Testis (tissue), 3 donors: ENCODE data around the gene NDUFB11. TPM values are rescaled to one million over a fixed set of nuclear protein-coding genes. Genes with fewer than 3 reads are reported as not detected.

Source experiments
- DNase-seq: peaks from one replicate; pipeline ENCODE4 v3.0.0-alpha.2; 2019
- H3K27ac ChIP-seq, 2 donors: fragments of 200-600 bp; sonication (generic); one replicate each; pipeline ENCODE4 v1.5.1; 2019
- H3K27me3 ChIP-seq: fragments of 200-600 bp; sonication (generic); one replicate; pipeline ENCODE4 v1.5.1; 2019
- H3K36me3 ChIP-seq: fragments of 200-600 bp; sonication (generic); one replicate; pipeline ENCODE4 v1.5.1; 2017; ENCODE audit warnings: low read depth; ENCODE audit errors: missing control alignments
- H3K4me1 ChIP-seq: fragments of 200-600 bp; sonication (generic); one replicate; pipeline ENCODE4 v1.5.1; 2019
- H3K4me3 ChIP-seq, 2 donors: fragments of 200-600 bp; sonication (generic); one replicate each; pipeline ENCODE4 v1.5.1; 2017 to 2019
- H3K9me3 ChIP-seq: fragments of 200-600 bp; sonication (generic); one replicate; pipeline ENCODE4 v1.5.1; 2017
- CTCF ChIP-seq, 3 experiments: fragments of 450-650 bp in 2 of 3; fragments of 200-600 bp in 1 of 3; sonication (generic) in 1 of 3; IDR thresholded peaks; one replicate each; pipeline ENCODE4 v1.5.1; 2016 to 2019; ENCODE audit warnings: antibody characterized with exemption in 3 of 3, mild to moderate bottlenecking in 2 of 3, moderate library complexity in 1 of 3
- POLR2A ChIP-seq: fragments of 450-650 bp; IDR thresholded peaks from one replicate; pipeline ENCODE4 v1.6.1; 2017; ENCODE audit warnings: antibody characterized with exemption, mild to moderate bottlenecking, moderate library complexity
- WGBS, 2 donors: methylation state at CpG; one replicate each; pipeline ENCODE4 v1.1.5; 2018; 5-methylcytosine and 5-hydroxymethylcytosine counted together
- intact Hi-C: fragments of 100-400 bp; cut with DNase I; formaldehyde crosslinking; loops from one replicate; pipeline ENCODE4 v1.15.1; 2023; ENCODE audit warnings: low total_unique reads
- polyA plus RNA-seq: library from polyadenylated mRNA; stranded (reverse); fragments of 350-450 nt; fragmentation: Illumina TruSeq; extraction: RNeasy Lipid Tissue Mini Kit (QIAGEN cat#74804); gene quantifications from one replicate; pipeline ENCODE4 v1.2.3, GENCODE V29; 2014; ENCODE audit warnings: low read depth, low replicate concordance; ENCODE audit not compliant: insufficient read depth
- total RNA-seq, 2 donors: library from RNA; depleted of rRNA; stranded (reverse); fragments of >200 nt; gene quantifications; one replicate each; pipeline ENCODE4 v1.2.3, GENCODE V29; 2016

The NDUFB11 gene
- total and polyA plus RNA-seq, 3 donors from 2014 or later: 41.3 to 77.4 (median 68.0) TPM

DNA sequence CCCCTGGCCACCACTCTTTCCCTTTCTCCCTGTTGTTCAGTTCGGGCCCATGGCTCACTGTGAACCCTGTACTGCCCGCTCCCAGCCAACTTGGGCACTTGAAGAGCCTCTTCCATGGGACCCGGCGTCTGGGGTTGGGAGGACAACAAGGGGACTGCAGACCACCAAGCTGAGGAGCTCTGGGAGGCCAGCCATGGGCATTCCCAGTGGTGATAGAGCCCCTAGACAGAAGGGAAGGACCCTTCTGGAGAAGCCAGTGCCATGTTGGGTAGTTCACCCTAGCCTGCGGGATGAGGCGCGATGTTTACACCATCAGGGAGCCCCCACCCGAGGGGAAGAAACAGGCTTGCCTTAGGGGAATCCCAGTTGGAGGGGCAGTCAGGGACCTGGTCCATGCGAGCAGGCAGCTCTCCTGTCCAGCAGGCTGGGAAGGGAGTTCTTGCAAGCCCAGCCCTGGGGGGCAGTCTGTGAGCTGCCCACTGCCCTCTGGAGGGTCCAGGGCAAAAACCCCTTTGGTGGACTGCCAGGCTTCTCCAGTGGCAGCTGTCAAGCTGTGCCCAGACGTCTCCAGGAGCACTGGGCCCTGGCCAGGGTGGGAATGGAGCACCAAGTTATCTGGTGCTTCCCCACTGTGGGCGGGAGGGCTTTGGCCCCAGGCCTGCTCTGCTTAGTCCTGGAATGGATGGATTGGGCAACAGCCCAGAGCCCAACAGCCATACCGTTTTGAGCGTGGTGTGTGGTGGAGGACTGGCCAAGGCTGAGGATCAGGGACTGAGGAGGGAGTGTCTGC is 25.4 kb upstream of the NDUFB11 start:
- Histone ChIP-seq H3K27ac (no peak overlapping the region), H3K36me3 (no peaks in the 10 kb centered on the region), H3K9me3 (no peaks in the 10 kb centered on the region), H3K27me3 (no peaks in the 10 kb centered on the region), H3K4me3 (no peak overlapping the region), H3K4me1 (peaks cover 3% of the 10 kb centered on the region)
- 80% methylated on average over 10 of the region's 13 CpGs; no CpG with 5 or more reads in 1 of the 2 donors for WGBS, 2 donors
- TF ChIP-seq POLR2A (no peak), CTCF (IDR thresholded peaks at IDR 0.05) (no peak)
- DNase-seq: peak; percentile 65
- intact Hi-C loops: no loop called here

- H3K4me1 ChIP-seq: peaks cover 3% of the 10 kb centered on the region
- no peaks in the 10 kb centered on the region for H3K36me3 ChIP-seq
- no peak overlapping the region for H3K4me3 ChIP-seq
- H3K27me3 ChIP-seq: no peaks in the 10 kb centered on the region
- H3K27ac ChIP-seq: no peak overlapping the region
- WGBS, 2 donors: 96 to 100% methylated on average over 4 to 17 of the region's 19 CpGs
- TF ChIP-seq POLR2A (no peak), CTCF (IDR thresholded peaks at IDR 0.05) (no peak)
- intact Hi-C loops: no loop called here
- DNase-seq: no peak
- no peaks in the 10 kb centered on the region for H3K9me3 ChIP-seq
These were observed 24.8 kb upstream of the NDUFB11 start for GRCh38 chrX:47169273-47169672.

GRCh38 chrX:47168495-47169073 is 24.1 kb upstream of the NDUFB11 start:
- H3K27ac ChIP-seq: no peak overlapping the region
- no peak for DNase-seq
- H3K4me1 ChIP-seq: peaks cover 3% of the 10 kb centered on the region
- no peaks in the 10 kb centered on the region for H3K36me3 ChIP-seq
- intact Hi-C loops: no loop called here
- no peak overlapping the region for H3K4me3 ChIP-seq
- TF ChIP-seq POLR2A (no peak), CTCF (IDR thresholded peaks at IDR 0.05) (no peak)
- no peaks in the 10 kb centered on the region for H3K9me3 ChIP-seq
- H3K27me3 ChIP-seq: no peaks in the 10 kb centered on the region
- 92 to 95% methylated on average over 5 to 6 of the region's 6 CpGs for WGBS, 2 donors

DNA sequence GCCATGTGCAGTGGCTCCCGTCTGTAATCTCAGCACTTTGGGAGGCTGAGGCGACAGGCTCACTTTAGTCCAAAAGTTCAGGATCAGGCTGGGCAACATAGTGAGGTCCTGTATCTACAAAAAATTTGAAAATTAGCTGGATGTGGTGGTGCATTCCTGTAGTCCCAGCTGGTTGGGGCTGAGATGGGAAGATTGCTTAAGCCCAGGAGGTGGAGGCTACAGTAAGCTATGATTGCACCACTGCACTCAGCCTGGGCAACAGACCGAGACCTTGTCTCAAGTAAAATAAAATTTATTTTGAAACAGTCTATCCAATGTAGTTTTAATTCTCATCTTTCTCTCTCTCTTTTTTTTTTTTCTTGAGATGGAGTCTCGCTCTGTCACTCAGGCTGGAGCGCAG is 21.6 kb upstream of the NDUFB11 start:
- intact Hi-C loops: no loop called here
- no peak for DNase-seq
- 91 to 95% methylated on average over 5 of the region's 5 CpGs for WGBS, 2 donors
- no peak for TF ChIP-seq POLR2A
- TF ChIP-seq CTCF (IDR thresholded peaks at IDR 0.05): no peak
- Histone ChIP-seq H3K9me3 (no peaks in the 10 kb centered on the region), H3K4me3 (no peak overlapping the region), H3K36me3 (no peaks in the 10 kb centered on the region), H3K27ac (no peak overlapping the region), H3K4me1 (no peaks in the 10 kb centered on the region), H3K27me3 (no peaks in the 10 kb centered on the region)
